ENCODE data around the gene MBP. TPM values are rescaled to one million over a fixed set of nuclear protein-coding genes. Genes with fewer than 3 reads are reported as not detected.

MBP gene
- total and polyA plus RNA-seq, 2 donors (not counting 3 experiments of a cell fraction or from before 2014, with no cell fraction given): 1.7 to 2.3 TPM

DNA sequence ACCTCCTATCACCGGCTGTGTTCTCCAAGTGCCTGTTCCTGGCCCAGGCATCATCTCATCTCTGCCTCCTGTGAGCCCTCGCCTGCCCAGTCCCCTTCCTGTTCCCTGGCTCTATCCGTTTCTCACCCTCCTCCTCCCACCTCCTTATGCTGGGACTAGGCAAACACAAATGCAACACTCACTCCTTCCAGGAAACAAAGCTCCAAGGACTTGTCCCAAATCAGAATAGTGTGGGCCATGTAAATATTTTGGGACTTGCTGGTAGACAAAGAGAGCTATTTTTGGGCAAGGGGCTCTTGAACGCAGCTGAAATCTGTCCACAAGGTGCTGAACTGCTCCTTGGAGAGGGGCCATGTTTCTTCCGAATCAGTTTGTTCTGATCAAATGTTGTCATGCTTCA is 25.3 kb downstream of the MBP start:
- FAIRE-seq (no peak), DNase-seq (ENCODE audit: low read depth, low spot score) (no peak)
- Histone ChIP-seq H3K27ac (ENCODE audit: insufficient read depth, low read depth, low read length) (no peak overlapping the region), H3K9me3 (replicated peaks; ENCODE audit: control insufficient read depth, insufficient read depth, low read length) (no peaks in the 10 kb centered on the region), H2AFZ (ENCODE audit: low read depth, low read length) (no peak overlapping the region), H3K4me1 (ENCODE audit: control insufficient read depth, extremely low read depth, insufficient read depth, low read length) (peaks cover 25% of the 10 kb centered on the region), H3K79me2 (ENCODE audit: control insufficient read depth, insufficient read depth, low read length) (no peaks in the 10 kb centered on the region), H3K9ac (replicated peaks; ENCODE audit: extremely low read depth, insufficient read depth, low read length) (no peak overlapping the region), H3K4me2 (ENCODE audit: insufficient read depth, low read length) (no peak overlapping the region), H4K20me1 (replicated peaks; ENCODE audit: control insufficient read depth, extremely low read depth, insufficient read depth, low read length) (no peaks in the 10 kb centered on the region), H3K36me3 (ENCODE audit: control insufficient read depth in 2 of 2, extremely low read depth in 1 of 2, insufficient read depth in 2 of 2, low read length in 2 of 2) (no peaks in the 10 kb centered on the region), H3K9me1 (replicated peaks; ENCODE audit: control insufficient read depth, extremely low read depth, insufficient read depth, low read length) (no peaks in the 10 kb centered on the region), H3K4me3 (replicated peaks in 1 of 3; ENCODE audit: insufficient read depth in 1 of 3, low read depth in 1 of 3, low read length in 3 of 3) (no peak overlapping the region), H3K27me3 (ENCODE audit: control insufficient read depth in 2 of 2, insufficient read depth in 2 of 2, low read length in 2 of 2) (no peaks in the 10 kb centered on the region)
- TF ChIP-seq MYC (IDR thresholded peaks at IDR 0.05; ENCODE audit: low read depth, low read length) (no peak), CTCF (IDR thresholded peaks at IDR 0.05; ENCODE audit: extremely low read depth in 1 of 2, insufficient read depth in 1 of 2, low read depth in 1 of 2, low read length in 2 of 2) (no peak), POLR2A (IDR thresholded peaks at IDR 0.05; ENCODE audit: low read depth, low read length) (no peak), EZH2 (IDR thresholded peaks at IDR 0.05; ENCODE audit: borderline replicate concordance, low read depth, low read length, severe bottlenecking) (no peak), FOS (IDR thresholded peaks at IDR 0.05; ENCODE audit: borderline replicate concordance, insufficient read depth, low read length) (no peak), GATA2 (IDR thresholded peaks at IDR 0.05; ENCODE audit: insufficient read depth, insufficient read length, low read depth, low read length) (no peak), JUN (IDR thresholded peaks at IDR 0.05; ENCODE audit: borderline replicate concordance, insufficient read depth, insufficient read length, low read depth) (no peak), POLR2AphosphoS5 (IDR thresholded peaks at IDR 0.05; ENCODE audit: insufficient read depth, low read depth, low read length) (no peak)
- TF ChIP-seq, protein P1, sequence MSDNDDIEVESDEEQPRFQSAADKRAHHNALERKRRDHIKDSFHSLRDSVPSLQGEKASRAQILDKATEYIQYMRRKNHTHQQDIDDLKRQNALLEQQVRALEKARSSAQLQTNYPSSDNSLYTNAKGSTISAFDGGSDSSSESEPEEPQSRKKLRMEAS (IDR thresholded peaks at IDR 0.05; ENCODE audit: insufficient read depth, insufficient read length): no peak
- CTCF ChIA-PET: no interaction called here
- intact Hi-C loops (cut with micrococcal nuclease): no loop called here
- no TSS peak for BruUV-seq (replicated peaks)
- POLR2A ChIA-PET: no interaction called here
- dilution Hi-C loops (cut with MboI; ENCODE audit: extremely low pct_ligation_motif_present, low sequenced_read_pairs): no loop called here

Measured in endothelial cell of umbilical vein (primary cell).